Activated T-cell treated with anti-CD3 and anti-CD28 coated beads, Interleukin-2, amount 50 U/mL, for 72 hours (primary cell): ENCODE data around the gene IDH3A. TPM values are rescaled to one million over a fixed set of nuclear protein-coding genes. Genes with fewer than 3 reads are reported as not detected.

Source experiments
- ATAC-seq, 2 donors: fragments of 150-1000 bp; cut with Tn5 transposase; replicated peaks in 1 of 2; 2 replicates each; pipeline ENCODE4 v1.10.0; 2021; ENCODE audit warnings: moderate library complexity in 2 of 2, mild to moderate bottlenecking in 1 of 2
- DNase-seq, 2 donors: peaks; one replicate each; pipeline ENCODE4 v3.0.0; 2021 to 2022; ENCODE audit warnings: mixed read lengths in 1 of 2
- H3K27ac Mint-ChIP-seq: one replicate; pipeline ENCODE4 v1.8.0; 2022; ENCODE audit warnings: mild to moderate bottlenecking, moderate library complexity, mixed read lengths
- H3K27me3 Mint-ChIP-seq: one replicate; pipeline ENCODE4 v1.8.0; 2022; ENCODE audit warnings: low read depth, mixed read lengths
- H3K36me3 Mint-ChIP-seq, 2 donors: one replicate each; pipeline ENCODE4 v1.8.0; 2022; ENCODE audit warnings: mixed read lengths in 2 of 2, mild to moderate bottlenecking in 1 of 2; ENCODE audit not compliant: insufficient read depth in 2 of 2
- H3K4me1 Mint-ChIP-seq: one replicate; pipeline ENCODE4 v1.8.0; 2022; ENCODE audit warnings: low read depth, mixed read lengths
- H3K4me3 Mint-ChIP-seq, 2 donors: one replicate each; pipeline ENCODE4 v1.8.0; 2022; ENCODE audit warnings: mild to moderate bottlenecking in 2 of 2, mixed read lengths in 2 of 2, moderate library complexity in 2 of 2
- H3K9me3 Mint-ChIP-seq, 2 donors: one replicate each; pipeline ENCODE4 v1.8.0; 2022; ENCODE audit warnings: mixed read lengths in 2 of 2
- total RNA-seq, 2 donors: library from RNA; stranded (reverse); gene quantifications; one replicate each; pipeline ENCODE4 v1.2.3, GENCODE V29; 2022

IDH3A gene
- total RNA-seq, 2 donors from 2014 or later = 83.6 to 92.7 TPM

DNA sequence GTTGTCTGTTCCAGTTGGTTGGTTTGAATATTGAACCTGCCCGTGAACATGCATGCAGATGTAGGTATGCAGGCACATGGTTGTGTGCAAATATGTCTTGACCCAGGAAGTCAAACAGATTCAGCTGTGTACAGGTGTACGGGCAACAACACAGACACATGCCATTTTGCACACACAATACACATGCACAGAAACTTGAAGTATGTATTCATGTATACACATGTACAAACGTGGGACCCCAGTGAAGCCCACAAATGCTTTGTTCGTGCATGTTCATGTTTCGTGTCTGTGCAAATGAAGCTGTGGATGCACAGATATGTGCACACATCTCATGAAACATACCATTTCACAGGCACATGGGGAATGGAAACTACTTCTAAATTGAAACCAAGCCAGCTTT lies 30.7 kb downstream of the IDH3A start:
- Mint-ChIP-seq H3K27me3 (no peaks in the 10 kb centered on the region), H3K27ac (no peak overlapping the region), H3K36me3 (no peaks in the 10 kb centered on the region), H3K4me3 (no peak overlapping the region), H3K9me3 (no peaks in the 10 kb centered on the region), H3K4me1 (peaks cover under 1% of the 10 kb centered on the region)
- ATAC-seq = no peak
- DNase-seq = no peak

DNA sequence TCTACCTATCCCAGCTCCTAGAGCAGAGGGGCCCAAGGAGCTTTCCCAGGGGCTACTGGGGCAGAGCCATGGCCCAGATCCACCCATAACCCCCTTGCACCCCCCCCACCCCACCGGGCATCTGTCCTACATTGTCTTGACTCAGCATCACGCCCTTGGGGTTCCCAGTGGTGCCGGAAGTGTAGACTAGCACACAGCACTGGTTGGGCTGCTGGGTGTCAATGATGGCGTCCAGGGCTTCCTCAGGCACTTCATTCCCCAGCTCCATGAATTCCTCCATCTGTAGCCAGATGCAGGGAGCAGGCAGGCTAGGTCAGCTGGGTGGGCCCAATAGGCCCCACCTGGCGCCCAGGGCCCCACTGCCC lies 33.2 kb downstream of the IDH3A start:
- DNase-seq = no peak
- H3K27me3 Mint-ChIP-seq = no peaks in the 10 kb centered on the region
- H3K4me1 Mint-ChIP-seq = no peaks in the 10 kb centered on the region
- ATAC-seq = no peak
- H3K9me3 Mint-ChIP-seq = no peaks in the 10 kb centered on the region
- H3K4me3 Mint-ChIP-seq = no peak overlapping the region
- H3K36me3 Mint-ChIP-seq = no peaks in the 10 kb centered on the region
- no peak overlapping the region for H3K27ac Mint-ChIP-seq

DNA sequence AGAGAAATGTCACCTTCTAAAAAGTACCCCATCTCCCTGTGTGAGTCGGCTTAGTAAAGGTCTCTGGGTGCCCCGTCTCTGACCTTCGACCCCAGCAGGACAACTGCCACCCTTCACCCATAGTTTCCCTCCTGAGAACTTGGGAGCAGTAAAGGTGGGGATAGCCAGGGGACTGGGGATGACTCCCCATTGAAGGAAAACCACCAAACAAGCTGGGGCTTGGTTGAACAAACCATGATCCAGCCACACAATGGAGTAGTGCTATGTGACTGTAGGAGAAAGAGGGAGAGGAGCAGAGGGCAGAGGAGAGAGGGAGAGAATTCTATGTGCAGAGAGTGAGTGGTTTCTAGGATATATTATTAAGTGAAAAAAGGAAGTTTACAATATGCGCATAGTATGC lies 33.7 kb downstream of the IDH3A start:
- Mint-ChIP-seq H3K9me3 (no peaks in the 10 kb centered on the region), H3K36me3 (no peaks in the 10 kb centered on the region), H3K27ac (no peak overlapping the region), H3K4me3 (no peak overlapping the region), H3K27me3 (no peaks in the 10 kb centered on the region), H3K4me1 (no peaks in the 10 kb centered on the region)
- no peak for DNase-seq
- ATAC-seq = no peak

DNA sequence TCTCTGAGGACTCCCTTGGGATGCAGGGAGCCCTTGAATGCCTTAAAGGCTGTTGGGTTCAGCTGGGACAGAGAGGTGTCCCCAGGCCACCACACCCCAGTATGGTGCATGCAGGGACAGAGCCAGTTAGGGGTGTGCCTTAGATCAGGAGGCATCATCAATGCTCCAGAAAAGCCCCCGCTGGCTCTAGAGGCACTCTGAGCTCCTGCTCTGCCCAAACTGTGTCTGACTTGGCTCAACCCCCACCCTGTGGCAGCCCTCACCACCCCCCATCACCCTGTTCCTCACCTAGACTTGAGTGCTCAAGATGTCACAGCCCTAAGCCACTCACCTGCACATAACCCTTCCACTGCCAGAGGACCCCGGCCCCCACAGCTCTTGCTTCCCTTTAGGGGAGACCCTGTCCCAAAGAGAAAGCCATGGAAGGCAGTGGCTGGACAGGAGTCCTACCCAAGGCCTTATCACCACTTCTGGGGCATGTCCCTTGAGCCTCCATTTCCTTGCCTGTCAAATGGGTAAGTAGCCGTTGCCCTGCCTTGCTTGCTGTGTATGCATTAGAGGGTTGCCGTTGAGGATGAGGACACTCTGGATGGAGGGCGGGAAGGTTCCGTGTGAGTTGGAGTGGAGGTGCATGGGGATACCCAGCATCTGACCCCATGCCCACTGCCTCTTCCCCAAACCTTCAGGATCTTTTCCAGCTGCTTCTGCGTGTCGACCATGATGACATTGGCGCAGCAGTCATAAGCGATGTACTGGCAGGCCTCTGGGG lies 43.8 kb downstream of the IDH3A start:
- Mint-ChIP-seq H3K4me1 (no peaks in the 10 kb centered on the region), H3K27ac (no peak overlapping the region), H3K9me3 (peaks cover 2% of the 10 kb centered on the region in 2 donors), H3K4me3 (no peak overlapping the region), H3K36me3 (peaks cover 0 to 2% of the 10 kb centered on the region in 2 donors), H3K27me3 (no peaks in the 10 kb centered on the region)
- DNase-seq = no peak
- ATAC-seq = no peak

DNA sequence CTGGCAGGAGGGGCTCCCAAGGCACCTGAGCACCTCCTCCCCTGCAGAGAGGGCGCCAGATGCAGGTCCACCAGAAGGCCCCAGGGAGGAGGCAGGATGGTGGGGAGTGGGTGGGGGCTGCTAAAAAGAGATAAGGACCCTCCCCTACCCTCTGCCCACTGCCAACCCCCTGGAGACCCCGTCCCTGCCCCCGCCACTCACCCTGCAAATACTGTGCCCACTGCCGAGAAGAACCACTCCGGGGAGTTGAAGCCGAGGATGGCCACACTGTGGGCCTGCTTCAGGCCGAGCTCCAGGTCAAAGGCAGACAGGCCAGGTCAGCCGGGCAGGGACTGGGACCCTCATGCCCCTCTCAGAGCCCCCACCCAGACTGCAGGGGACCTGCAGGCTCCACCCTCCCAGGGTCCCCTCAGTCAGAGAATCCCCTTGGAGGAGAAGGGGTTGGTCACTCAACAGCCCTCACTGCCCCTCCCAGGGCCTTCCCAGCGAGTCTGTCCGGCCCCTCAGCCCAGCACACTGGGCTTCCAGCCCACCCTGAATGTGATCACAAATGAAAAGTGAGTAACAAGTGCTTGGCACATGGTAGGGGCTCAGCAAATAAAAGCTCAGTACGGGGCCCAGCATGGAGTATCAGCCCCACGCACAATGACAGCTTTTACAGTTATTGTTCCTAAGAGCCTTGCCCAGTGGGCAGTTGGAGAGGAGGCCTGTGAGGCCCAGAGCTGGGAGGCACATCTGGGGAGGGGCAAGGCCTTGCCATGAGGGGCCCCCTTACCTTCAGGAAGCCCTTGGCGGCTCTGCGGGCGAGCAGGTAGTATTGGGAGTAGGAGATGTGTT lies 44.8 kb downstream of the IDH3A start:
- Mint-ChIP-seq H3K4me3 (no peak overlapping the region), H3K36me3 (peaks cover 0 to 2% of the 10 kb centered on the region in 2 donors), H3K27me3 (no peaks in the 10 kb centered on the region), H3K9me3 (peaks cover 2% of the 10 kb centered on the region in 2 donors), H3K27ac (no peak overlapping the region), H3K4me1 (no peaks in the 10 kb centered on the region)
- ATAC-seq (no peak), DNase-seq (no peak)

DNA sequence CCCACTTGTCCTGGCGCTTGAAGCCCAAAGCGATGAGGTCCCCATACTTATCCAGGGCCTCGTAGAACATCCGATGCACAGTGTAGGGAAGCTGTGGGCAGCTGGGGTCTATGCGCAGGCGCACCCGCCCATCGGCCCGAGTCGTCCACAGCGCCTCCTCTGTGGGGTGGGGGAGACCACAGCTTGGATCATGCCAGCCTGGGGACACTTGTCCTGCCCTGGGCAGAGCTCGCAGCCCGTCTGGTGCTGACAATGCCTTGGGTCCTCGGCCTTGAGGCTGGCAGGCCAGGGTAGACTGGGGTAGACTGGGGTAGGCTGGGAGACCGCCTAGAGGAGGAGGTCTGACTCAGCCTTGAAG lies 45.4 kb downstream of the IDH3A start:
- DNase-seq = no peak
- H3K27me3 Mint-ChIP-seq = no peaks in the 10 kb centered on the region
- no peak overlapping the region for H3K4me3 Mint-ChIP-seq
- peaks cover 0 to 2% of the 10 kb centered on the region in 2 donors for H3K36me3 Mint-ChIP-seq
- peaks cover 2% of the 10 kb centered on the region in 2 donors for H3K9me3 Mint-ChIP-seq
- ATAC-seq = no peak
- no peak overlapping the region for H3K27ac Mint-ChIP-seq
- H3K4me1 Mint-ChIP-seq = no peaks in the 10 kb centered on the region

DNA sequence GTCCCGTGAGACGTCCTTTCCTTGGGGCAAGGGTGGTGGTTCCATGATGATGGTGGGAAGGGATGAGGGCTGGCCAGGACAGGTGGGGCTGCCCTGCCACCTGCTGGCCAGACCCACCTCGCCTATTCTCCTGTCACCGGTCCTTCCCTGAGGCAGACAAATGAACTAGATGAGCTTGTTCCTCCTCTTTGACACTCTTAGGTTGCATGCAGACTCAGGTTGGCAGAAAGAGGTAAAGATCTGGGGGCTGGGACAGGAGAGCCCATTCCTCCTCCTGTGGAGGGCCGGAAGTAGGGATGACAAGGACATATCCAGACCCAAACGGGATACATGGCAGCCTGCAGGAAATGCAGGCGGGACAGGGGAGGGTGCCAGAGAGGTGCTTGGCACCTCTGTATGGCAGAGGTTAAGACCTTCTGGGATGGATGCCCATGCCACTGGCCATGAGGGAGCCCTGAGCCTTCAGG lies 46.6 kb downstream of the IDH3A start:
- no peaks in the 10 kb centered on the region for H3K4me1 Mint-ChIP-seq
- H3K36me3 Mint-ChIP-seq = no peaks in the 10 kb centered on the region
- H3K4me3 Mint-ChIP-seq = no peak overlapping the region
- DNase-seq (peak; percentile 43 to 59), ATAC-seq (peak; percentile 86 to 87)
- H3K27ac Mint-ChIP-seq = no peak overlapping the region
- no peaks in the 10 kb centered on the region for H3K27me3 Mint-ChIP-seq
- H3K9me3 Mint-ChIP-seq = no peaks in the 10 kb centered on the region

DNA sequence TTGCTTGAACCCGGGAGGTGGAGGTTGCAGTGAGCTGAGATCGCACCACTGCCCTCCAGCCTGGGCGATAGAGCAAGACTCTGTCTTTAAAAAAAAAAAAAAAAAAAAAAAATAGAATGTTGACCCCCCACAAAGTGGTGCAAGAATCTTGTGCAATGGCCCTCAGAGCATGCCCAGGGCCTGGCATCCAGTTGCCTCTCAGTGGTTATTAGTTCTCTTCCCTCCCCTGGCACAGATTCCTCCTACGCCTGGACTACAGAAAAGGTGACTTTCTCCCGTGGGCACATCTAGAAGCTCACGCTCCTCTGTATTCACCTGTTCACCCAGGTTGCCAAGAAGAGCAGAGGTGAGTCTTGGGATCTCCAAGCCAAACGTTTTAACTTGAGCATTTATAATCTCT lies 48.5 kb downstream of the IDH3A start:
- H3K4me3 Mint-ChIP-seq = no peak overlapping the region
- H3K27me3 Mint-ChIP-seq = no peaks in the 10 kb centered on the region
- DNase-seq (no peak), ATAC-seq (no peak)
- no peaks in the 10 kb centered on the region for H3K9me3 Mint-ChIP-seq
- H3K36me3 Mint-ChIP-seq = no peaks in the 10 kb centered on the region
- no peak overlapping the region for H3K27ac Mint-ChIP-seq
- H3K4me1 Mint-ChIP-seq = no peaks in the 10 kb centered on the region

DNA sequence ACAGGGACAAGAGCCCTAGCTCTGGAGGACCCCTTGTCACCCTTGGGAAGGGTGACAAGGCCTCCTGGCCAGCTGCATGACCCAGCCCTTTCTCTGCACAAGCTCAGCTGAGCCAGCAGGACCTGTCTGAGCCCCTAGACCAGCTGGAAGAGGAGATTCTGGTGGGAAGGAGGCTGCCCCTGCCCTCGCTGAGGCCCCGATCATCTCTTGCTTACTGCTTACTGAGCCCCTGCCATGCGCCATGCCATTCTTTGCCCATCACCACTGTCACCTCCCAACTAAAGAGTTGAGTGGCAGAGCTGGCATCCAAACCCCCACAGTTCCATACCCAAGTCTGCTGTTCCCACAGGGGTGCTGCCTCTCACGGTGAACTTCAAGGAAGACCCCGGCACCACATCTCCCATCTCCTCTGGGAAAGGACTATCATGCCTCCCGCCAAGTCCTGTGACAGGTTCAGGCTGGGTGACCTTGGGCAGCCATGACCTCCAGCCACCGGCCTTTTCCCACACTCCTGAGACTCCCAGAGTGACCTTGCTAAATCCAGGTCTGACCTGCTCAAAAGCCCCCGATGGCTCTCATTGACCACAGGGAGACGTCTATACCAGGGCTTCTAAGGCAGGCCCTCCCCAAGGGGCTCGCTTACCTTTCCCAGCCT lies 51.2 kb downstream of the IDH3A start:
- Mint-ChIP-seq H3K9me3 (no peaks in the 10 kb centered on the region), H3K27ac (no peak overlapping the region), H3K4me1 (no peaks in the 10 kb centered on the region), H3K4me3 (no peak overlapping the region), H3K36me3 (no peaks in the 10 kb centered on the region), H3K27me3 (no peaks in the 10 kb centered on the region)
- no peak for ATAC-seq
- DNase-seq = no peak

DNA sequence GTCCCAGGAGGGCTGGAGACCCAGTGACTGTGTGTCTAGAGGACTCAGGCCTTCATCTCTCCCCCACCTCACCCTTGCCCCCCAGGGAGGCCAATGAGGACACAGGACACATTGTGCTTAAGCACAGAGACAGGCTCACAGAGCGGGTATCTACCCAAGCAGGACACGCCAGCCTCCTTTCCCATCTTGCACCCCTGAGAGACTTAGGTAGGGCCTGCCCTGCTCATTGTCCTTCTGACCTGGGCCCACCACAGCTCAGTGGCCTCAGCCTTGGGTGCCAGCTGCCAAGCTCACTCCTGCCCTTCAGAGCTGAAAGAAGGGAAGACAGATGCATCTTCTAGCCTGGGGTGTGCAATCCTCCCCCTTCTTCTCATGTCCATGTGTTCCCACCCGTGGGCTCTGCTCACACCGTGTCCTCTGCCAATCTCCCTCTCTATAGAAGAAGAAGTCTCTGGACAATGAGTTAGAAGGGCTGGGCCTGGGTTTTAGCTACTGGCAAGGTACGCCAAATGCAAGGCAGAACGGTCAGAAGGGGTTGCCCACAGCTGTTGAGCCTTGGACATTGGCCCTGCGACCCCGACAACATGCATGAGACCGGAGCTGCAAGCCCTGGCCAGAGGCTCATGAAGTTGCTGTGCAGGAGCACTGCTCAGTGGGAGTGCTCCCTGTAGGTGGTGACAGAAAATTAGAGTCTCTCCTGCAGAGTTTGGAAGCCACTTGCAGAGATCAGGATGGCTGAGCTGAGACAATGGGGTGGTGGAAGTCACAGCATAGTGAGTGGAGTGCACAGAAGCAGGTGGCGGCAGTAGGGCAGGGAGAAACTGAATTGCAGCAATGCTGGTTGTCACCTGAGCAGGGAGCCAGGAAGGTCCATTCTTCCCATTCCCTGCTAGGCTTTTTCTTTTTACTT lies 52.4 kb downstream of the IDH3A start:
- Mint-ChIP-seq H3K4me1 (no peaks in the 10 kb centered on the region), H3K4me3 (no peak overlapping the region)
- DNase-seq = no peak

DNA sequence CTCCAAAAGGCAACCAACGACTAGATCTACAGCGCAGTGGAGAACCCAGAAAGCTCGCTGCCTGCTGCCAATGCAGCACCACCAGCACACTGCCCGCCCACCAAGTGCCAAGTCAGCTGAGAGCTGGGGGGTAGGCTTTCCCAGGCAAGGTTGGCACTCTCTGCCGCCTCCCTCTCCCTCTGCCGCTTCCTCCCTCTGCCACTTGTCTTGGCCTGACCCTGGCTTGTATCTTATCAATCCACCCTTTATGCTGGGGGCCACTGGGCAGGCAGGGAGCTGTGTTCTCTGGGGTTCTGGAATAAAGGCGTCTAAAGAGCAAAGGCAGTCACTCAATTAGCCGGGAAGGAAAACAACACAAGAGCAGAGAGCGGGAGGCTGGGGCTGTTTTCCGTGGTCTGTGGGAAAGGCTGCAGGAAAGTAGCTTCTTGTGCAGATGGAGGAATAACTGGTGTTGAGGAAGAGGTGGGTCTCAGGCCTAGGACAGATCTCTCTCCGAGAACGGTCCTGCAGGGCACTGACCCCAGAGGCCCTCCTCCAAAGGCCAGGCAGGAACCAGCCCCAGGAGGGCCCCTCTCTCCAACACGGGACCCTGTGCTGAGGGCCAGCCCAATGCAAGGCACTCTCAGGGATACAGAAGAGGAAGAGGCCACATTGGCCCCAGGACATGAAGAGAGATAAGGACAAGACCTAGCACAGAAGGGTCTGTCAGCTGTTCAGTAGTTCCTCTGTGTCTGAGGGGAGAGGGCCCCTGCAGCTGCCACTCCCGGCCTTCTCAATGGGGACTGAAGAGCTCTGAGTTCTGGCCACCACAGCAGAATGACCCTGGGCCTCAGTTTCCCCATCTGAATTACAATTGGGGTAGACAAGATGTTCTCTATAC lies 54.4 kb downstream of the IDH3A start:
- ATAC-seq = no peak
- Mint-ChIP-seq H3K27me3 (no peaks in the 10 kb centered on the region), H3K36me3 (no peaks in the 10 kb centered on the region), H3K4me1 (no peaks in the 10 kb centered on the region), H3K9me3 (no peaks in the 10 kb centered on the region), H3K27ac (no peak overlapping the region), H3K4me3 (no peak overlapping the region)
- no peak for DNase-seq

More for the DNA sequence above, 52.4 kb downstream of the IDH3A start:
- Mint-ChIP-seq H3K27ac (no peak overlapping the region), H3K36me3 (no peaks in the 10 kb centered on the region), H3K27me3 (no peaks in the 10 kb centered on the region), H3K9me3 (no peaks in the 10 kb centered on the region)
- ATAC-seq = no peak
